GM21423 (cell line): ENCODE data around the gene CTIF.
"Not testable (repeated sequence)": the region's sequence is repeated elsewhere in the genome, so short reads cannot be mapped to it uniquely, and the experiment has no call there.

Source experiments
- ATAC-seq: cut with Tn5 transposase; IDR thresholded peaks from one replicate; pipeline ENCODE4 v1.9.1; 2021; ENCODE audit warnings: mild to moderate bottlenecking, moderate library complexity; ENCODE audit not compliant: unreplicated experiment

The CTIF gene

GRCh38 chr18:48638896-48639771 lies 100.3 kb downstream of the CTIF start:
- no peak for ATAC-seq

- no peak for ATAC-seq
These were observed 101.1 kb downstream of the CTIF start for GRCh38 chr18:48639772-48640432.

GRCh38 chr18:48640566-48641270 lies 101.9 kb downstream of the CTIF start:
- ATAC-seq = no peak

GRCh38 chr18:48641981-48642380 lies 103.2 kb downstream of the CTIF start:
- ATAC-seq = no peak

GRCh38 chr18:48642503-48642902 lies 103.7 kb downstream of the CTIF start:
- ATAC-seq = no peak

- no peak for ATAC-seq
These were observed 104.4 kb downstream of the CTIF start for GRCh38 chr18:48643262-48643661.

- ATAC-seq = no peak
These were observed 105.2 kb downstream of the CTIF start for GRCh38 chr18:48644029-48644428.

- ATAC-seq = no peak
These were observed 106.7 kb downstream of the CTIF start for GRCh38 chr18:48645427-48646002.

- ATAC-seq = no peak
These were observed 108.1 kb downstream of the CTIF start for GRCh38 chr18:48646976-48647375.

GRCh38 chr18:48649231-48649630 lies 110.4 kb downstream of the CTIF start:
- no peak for ATAC-seq

GRCh38 chr18:48654591-48654990 lies 115.8 kb downstream of the CTIF start:
- ATAC-seq = not testable (repeated sequence)

- ATAC-seq = no peak
These were observed 116.7 kb downstream of the CTIF start for GRCh38 chr18:48655508-48655907.

- no peak for ATAC-seq
These were observed 117.3 kb downstream of the CTIF start for GRCh38 chr18:48656176-48656575.

- ATAC-seq = no peak
These were observed 117.8 kb downstream of the CTIF start for GRCh38 chr18:48656582-48656981.

- ATAC-seq = no peak
These were observed 118.8 kb downstream of the CTIF start for GRCh38 chr18:48657447-48658120.

- ATAC-seq = no peak
These were observed 119.9 kb downstream of the CTIF start for GRCh38 chr18:48658721-48659120.

- no peak for ATAC-seq
These were observed 120.6 kb downstream of the CTIF start for GRCh38 chr18:48659188-48660009.

GRCh38 chr18:48660346-48661228 lies 121.8 kb downstream of the CTIF start:
- no peak for ATAC-seq

- no peak for ATAC-seq
These were observed 122.6 kb downstream of the CTIF start for GRCh38 chr18:48661421-48661820.
